ENCODE data around the gene IFT80.
A peak's percentile ranks its signal among the peaks of the same experiment; 100 is the strongest.

Gene IFT80

DNA sequence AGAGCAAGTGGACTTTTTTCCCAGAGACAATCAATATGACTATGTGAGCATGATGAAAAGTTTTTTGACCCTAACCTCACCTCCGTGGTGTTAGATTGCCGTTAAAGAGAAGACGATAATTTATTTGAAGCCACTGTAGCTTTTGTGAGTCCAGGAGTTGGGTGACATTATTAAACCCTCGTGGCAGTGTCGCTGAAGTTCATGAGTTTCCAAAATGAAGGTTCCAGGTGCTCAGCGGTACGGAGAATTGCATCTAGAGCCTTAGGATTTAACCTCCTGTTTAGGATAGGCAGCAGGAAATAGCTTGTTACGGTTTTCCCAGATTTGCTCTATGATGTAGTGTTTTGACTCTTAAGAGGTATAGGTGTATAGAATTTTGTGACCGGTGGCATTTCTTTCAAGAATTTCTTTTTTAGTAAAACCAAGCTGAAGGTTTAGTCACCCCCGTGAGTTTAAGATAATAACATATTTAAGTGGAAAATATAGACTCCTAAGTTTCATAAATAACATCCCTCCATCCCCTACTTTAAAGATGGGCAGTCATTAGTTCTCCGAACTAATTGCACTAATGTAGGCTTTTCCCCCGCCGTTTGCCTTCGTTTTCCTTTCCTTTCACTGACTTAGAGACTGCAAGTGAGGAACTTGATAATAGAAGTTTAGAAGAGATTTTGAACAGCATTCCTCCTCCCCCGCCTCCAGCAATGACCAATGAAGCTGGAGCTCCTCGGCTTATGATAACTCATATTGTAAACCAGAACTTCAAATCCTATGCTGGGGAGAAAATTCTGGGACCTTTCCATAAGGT, 2.5 kb upstream of the IFT80 start:
- in situ Hi-C loops (cut with MboI; ENCODE audit: low pct_unique_long_range_greater_than_20kb, low sequenced_read_pairs): no loop called here
- peak; percentile 78 for DNase-seq

- no peak for DNase-seq
- in situ Hi-C loops (cut with MboI; ENCODE audit: low pct_unique_long_range_greater_than_20kb, low sequenced_read_pairs): no loop called here
Observed at GRCh38 chr3:160400702-160401150, 1.7 kb upstream of the IFT80 start.

DNA sequence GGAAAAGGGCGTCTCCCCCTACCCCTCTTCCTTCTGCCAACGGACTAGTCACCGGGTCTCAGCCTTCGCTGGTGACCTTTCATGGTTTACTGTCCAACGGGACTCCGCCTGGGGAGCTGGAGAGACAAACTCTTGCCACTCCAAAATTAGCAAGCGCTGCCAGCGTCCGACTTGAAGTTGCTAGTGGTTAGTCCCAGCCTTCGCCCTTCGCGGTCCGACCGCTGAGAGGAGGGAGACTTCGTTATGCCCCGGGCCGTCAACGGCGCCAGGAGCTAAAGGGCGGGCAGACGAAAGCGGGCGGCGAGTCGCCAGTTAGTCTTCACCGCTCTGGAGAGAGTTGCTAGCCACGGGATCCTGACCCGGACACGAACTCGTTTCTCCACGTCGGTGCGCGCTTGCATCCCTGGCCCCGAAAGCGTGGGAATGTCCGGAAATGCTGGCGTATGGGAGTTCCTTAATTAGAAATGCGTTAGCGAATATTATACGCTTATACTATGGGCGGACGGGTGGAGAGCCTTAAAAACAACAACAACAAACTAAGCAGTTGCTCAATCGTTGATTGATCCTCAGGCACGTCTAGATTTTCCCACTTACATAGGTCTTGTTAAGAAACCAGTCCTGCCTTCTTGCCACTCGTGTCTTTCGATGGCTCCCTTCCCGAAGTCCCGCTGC, 1.1 kb upstream of the IFT80 start:
- DNase-seq: peak; percentile 49
- in situ Hi-C loops (cut with MboI; ENCODE audit: low pct_unique_long_range_greater_than_20kb, low sequenced_read_pairs): no loop called here

DNA sequence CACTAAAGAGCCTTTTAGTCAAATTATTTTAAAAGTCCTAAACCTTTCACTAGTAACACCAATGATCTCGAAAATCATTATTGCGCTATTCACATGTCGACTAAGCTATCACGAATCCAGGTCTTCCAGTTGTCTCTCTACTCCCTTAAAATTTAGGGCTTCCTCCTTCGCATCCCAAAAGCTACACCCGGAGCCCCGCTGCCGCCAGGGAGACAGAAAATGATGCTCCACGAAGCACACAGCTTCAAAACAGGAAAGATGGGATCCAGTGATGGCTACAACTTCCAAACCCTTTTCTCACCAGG, 253 bp downstream of the IFT80 start:
- in situ Hi-C loops (cut with MboI; ENCODE audit: low pct_unique_long_range_greater_than_20kb, low sequenced_read_pairs): no loop called here

GRCh38 chr3:160395297-160395696, 3.7 kb downstream of the IFT80 start:
- DNase-seq: no peak
- in situ Hi-C loops (cut with MboI; ENCODE audit: low pct_unique_long_range_greater_than_20kb, low sequenced_read_pairs): no loop called here

More for the DNA sequence above, 253 bp downstream of the IFT80 start:
- DNase-seq: no peak

- no peak for DNase-seq
- in situ Hi-C loops (cut with MboI; ENCODE audit: low pct_unique_long_range_greater_than_20kb, low sequenced_read_pairs): no loop called here
Observed at GRCh38 chr3:160394009-160394392, 5.0 kb downstream of the IFT80 start.

- in situ Hi-C loops (cut with MboI; ENCODE audit: low pct_unique_long_range_greater_than_20kb, low sequenced_read_pairs): no loop called here
- DNase-seq: no peak
Observed at GRCh38 chr3:160393346-160394008, 5.5 kb downstream of the IFT80 start.

- in situ Hi-C loops (cut with MboI; ENCODE audit: low pct_unique_long_range_greater_than_20kb, low sequenced_read_pairs): no loop called here
- no peak for DNase-seq
Observed at GRCh38 chr3:160392798-160393197, 6.2 kb downstream of the IFT80 start.

- in situ Hi-C loops (cut with MboI; ENCODE audit: low pct_unique_long_range_greater_than_20kb, low sequenced_read_pairs): no loop called here
- DNase-seq: no peak
Observed at GRCh38 chr3:160390565-160391138, 8.4 kb downstream of the IFT80 start.

DNA sequence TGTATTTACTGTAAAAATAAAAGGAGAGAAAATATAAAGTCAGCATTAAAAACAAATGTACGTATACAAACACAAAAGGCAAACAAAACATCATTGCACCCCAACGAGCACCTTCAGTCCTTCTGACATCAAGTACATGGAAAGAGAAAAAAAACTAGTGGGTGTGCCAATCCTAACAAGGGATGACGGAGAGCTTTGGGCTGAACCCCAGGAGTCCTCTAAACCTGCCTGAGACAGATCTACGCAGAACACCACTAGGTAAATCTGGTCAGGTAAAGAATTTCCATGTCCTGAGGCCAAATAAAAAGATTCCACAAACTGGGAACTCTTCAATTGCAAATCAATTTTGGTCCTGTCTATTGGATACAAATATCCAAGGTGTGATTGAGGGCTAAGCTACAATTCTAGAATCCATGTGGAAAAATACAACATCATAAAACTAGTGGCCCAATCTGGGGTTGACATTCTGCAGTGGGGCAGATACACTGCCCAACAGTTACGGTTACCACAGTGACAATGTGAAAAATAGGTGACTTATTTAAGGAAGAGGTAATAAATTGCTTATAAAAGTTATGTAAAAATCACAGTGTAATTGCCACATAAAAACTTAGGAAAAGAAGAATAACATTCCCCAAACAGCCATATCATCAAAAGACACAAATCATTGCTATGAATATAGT, 14.2 kb downstream of the IFT80 start:
- in situ Hi-C loops (cut with MboI; ENCODE audit: low pct_unique_long_range_greater_than_20kb, low sequenced_read_pairs): no loop called here
- DNase-seq: no peak

DNA sequence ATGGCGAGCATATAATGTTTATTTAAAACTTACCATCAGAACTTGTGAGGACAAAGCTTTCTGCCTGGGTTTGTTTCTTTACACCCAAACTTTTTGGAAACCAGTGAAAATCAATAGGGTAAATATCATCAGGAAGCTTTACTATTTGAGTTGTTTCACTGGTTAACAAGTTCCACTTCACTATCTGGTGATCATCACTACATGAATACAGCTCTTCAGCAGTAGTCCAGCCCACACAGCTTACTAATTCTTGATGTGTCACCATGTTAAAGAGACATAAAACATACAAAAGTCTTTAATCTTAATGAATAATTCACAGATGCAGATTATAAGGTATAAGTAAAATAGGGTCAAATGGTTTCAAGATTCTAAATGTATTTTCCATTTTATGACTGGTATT, 17.6 kb downstream of the IFT80 start:
- in situ Hi-C loops (cut with MboI; ENCODE audit: low pct_unique_long_range_greater_than_20kb, low sequenced_read_pairs): no loop called here
- no peak for DNase-seq

DNA sequence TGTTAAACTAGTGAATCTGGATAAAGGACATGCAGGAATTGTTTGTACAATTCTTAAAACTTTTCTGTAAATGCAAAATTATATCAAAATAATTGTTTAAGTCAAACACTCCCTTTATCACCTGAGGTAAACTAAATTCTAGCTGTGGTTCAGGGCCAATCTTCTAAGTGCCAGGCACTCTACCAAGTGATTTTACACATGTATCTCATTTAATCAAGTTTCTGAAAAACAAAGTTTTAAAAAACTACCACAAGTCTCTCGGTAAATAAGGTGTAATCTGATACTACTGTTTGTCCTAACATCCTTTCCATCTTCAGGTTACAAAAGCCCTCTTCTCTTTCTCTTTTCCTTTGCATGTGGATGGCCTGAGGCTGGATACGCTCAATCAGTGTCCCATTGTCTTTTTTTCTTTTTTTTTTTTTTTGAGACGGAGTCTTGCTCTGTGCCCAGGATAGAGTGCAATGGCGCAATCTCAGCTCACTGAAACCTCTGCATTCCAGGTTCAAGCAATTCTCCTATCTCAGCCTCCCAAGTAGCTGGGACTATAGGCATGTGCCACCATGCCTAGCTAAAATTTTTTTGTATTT, 19.3 kb downstream of the IFT80 start:
- in situ Hi-C loops (cut with MboI; ENCODE audit: low pct_unique_long_range_greater_than_20kb, low sequenced_read_pairs): no loop called here

DNA sequence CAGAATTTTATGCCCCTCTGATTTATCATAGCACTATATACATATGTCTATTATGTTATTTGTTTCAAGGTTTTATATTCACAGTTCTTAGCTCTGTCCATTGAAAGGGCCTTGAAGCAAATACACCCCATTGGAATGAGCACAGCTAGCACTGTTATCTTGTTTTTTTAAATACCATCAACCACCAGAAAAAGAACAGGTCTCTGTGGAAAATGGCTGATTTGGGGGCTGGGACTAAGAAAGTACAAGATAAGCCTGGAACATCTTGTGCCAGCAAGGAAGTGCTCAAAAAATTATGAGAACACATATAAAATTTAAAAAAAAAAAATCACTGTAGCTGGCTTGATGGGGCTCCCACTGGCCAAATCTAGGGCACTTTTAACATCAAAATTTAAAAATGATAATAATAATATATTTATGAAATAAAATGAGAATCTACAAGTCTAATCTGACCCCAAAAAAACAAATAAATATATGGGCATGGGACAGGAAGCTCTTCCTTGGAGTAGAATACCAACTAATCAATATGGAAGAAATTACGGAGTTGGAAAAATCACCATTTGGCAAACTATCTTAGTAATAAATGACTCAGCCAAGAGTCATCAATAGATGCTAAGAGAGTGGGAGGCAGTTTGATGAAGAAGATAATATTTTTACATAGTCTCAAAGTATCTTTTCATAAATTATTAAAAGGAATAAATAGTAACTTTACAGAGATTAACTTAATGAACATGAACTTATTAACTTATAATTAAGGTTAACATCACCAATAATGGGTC, 20.5 kb downstream of the IFT80 start:
- in situ Hi-C loops (cut with MboI; ENCODE audit: low pct_unique_long_range_greater_than_20kb, low sequenced_read_pairs): no loop called here
- no peak for DNase-seq

More for the DNA sequence above, 19.3 kb downstream of the IFT80 start:
- DNase-seq: no peak

DNA sequence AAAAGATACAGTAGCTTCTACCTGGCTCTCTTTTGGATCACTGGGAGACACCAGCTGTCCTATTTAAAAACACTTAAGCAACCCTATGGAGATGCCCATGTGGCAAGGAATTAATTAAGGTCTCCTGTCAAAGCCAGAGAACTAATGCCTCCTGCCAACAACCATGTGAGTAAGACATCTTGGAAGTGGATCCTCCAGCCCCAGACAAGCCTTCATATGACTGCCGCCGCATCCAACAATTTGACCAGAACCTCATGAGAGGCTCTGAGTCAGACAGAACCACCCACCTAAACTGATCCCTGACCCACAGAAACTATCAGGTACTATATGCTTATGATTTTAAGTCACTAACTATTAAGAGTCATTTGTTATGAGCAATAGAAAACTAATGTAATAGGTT, 22.3 kb downstream of the IFT80 start:
- in situ Hi-C loops (cut with MboI; ENCODE audit: low pct_unique_long_range_greater_than_20kb, low sequenced_read_pairs): no loop called here
- no peak for DNase-seq

DNA sequence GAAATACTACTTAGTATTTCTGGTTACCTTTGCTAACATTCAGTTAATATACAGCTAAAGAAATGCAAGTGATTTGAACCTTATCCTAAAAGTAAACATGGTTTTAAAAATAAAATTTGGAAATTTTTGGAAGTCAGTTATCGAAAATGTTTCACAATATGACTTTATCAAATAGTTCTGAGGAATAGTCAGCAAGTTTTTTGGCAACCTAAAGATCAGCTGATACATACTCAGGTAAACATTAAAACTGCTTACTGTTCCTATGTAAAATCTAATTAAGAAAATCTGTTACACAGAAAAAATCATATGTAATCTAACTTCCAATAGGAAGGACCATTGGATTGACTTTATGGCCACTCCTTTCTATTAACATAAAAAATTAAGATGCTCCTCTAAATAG, 24.1 kb downstream of the IFT80 start:
- in situ Hi-C loops (cut with MboI; ENCODE audit: low pct_unique_long_range_greater_than_20kb, low sequenced_read_pairs): no loop called here
- DNase-seq: no peak

DNA sequence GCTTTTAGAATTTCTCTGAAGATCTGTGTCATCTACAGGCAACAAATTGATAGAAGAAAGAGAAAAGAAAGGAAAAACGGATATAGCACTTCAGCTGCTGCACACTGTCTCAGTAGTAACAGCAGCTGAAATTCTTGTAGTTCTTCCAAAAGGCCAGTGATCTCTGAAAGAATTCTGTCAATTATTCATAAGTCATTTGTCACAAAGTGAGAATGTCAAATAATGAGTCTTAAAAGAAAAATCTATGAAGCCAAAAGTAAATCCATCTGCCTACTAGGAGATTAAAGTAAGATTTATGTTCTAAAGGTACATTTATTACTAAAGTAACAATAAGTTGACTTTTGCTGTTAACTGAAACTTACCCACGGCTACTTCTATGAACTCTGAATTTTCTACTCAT, 24.6 kb downstream of the IFT80 start:
- in situ Hi-C loops (cut with MboI; ENCODE audit: low pct_unique_long_range_greater_than_20kb, low sequenced_read_pairs): no loop called here
- no peak for DNase-seq

DNA sequence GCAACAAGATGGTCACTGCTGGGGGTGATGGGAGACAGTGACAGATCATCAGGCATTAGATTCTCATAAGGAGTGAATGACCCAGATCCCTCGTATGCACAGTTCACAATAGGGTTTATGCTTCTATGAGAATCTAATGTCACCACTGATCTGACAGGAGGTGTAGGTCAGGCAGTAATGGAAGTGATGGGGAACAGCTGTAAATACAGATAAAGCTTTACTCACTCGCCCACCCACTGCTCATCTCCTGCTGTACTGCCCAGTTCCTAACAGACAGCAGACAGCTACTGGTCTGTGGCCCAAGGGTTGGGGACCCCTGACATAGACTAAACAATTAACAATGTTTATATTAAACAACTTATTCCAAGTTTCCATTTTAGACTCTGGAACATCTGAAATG, 25.4 kb downstream of the IFT80 start:
- no peak for DNase-seq
- in situ Hi-C loops (cut with MboI; ENCODE audit: low pct_unique_long_range_greater_than_20kb, low sequenced_read_pairs): no loop called here

DNA sequence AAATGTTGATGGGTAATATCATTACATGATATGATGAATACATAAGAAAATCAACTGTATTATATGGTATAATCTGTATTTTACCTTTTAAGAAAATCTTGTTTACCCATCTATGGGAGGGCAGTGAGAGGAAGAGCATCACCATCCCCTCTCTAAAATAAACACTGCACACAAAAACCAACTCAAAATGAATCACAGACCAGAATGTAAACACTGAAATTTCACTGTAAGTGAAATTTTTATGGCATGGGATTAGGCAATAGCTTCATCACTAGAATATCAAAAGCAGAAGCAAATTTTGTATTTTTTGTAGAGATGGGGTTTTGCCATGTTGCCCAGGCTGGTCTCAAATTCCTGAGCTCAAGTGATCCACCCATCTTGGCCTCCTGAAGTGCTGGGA, 26.2 kb downstream of the IFT80 start:
- in situ Hi-C loops (cut with MboI; ENCODE audit: low pct_unique_long_range_greater_than_20kb, low sequenced_read_pairs): no loop called here
- DNase-seq: no peak

All from KBM-7 (cell line).